Glutamatergic neuron (in vitro differentiated cells): ENCODE measurements around the gene AK8. TPM values are rescaled to one million over a fixed set of nuclear protein-coding genes. Genes with fewer than 3 reads are reported as not detected.

Experiments
- DNase-seq: peaks from one replicate; pipeline ENCODE4 v3.0.0; 2022
- H3K27ac Mint-ChIP-seq: one replicate; pipeline ENCODE4 v1.8.0; 2020; ENCODE audit warnings: mild to moderate bottlenecking, mixed read lengths, inconsistent platforms; ENCODE audit not compliant: unreplicated experiment
- H3K27me3 Mint-ChIP-seq: one replicate; pipeline ENCODE4 v1.8.0; 2020; ENCODE audit warnings: mild to moderate bottlenecking, moderate library complexity, mixed read lengths, inconsistent platforms; ENCODE audit not compliant: unreplicated experiment
- H3K36me3 Mint-ChIP-seq: one replicate; pipeline ENCODE4 v1.8.0; 2020; ENCODE audit warnings: mild to moderate bottlenecking, mixed read lengths, inconsistent platforms; ENCODE audit not compliant: unreplicated experiment
- H3K4me1 Mint-ChIP-seq: one replicate; pipeline ENCODE4 v1.8.0; 2020; ENCODE audit warnings: mild to moderate bottlenecking, low read depth, mixed read lengths, inconsistent platforms; ENCODE audit not compliant: unreplicated experiment
- H3K4me3 Mint-ChIP-seq: one replicate; pipeline ENCODE4 v1.8.0; 2020; ENCODE audit warnings: mild to moderate bottlenecking, mixed read lengths, inconsistent platforms; ENCODE audit not compliant: unreplicated experiment
- H3K9me3 Mint-ChIP-seq: one replicate; pipeline ENCODE4 v1.8.0; 2020; ENCODE audit warnings: mild to moderate bottlenecking, moderate library complexity, mixed read lengths, inconsistent platforms; ENCODE audit not compliant: unreplicated experiment
- CTCF ChIP-seq: fragments of 200-600 bp; sonication (generic); IDR thresholded peaks from one replicate; pipeline ENCODE4 v1.5.0; 2021; ENCODE audit not compliant: partially characterized antibody, unreplicated experiment
- total RNA-seq: library from RNA; stranded (reverse); fragmentation: NEBNext Ultra II Directional; extraction: Animal tissue kit (Norgen Biotek cat#: 25700); gene quantifications from one replicate; pipeline ENCODE4 v1.2.1, GENCODE V29; 2021; ENCODE audit not compliant: unreplicated experiment

AK8 gene
- total RNA-seq, 1 donor from 2014 or later = 0.44 TPM

GRCh38 chr9:132768932-132769905 is 108.9 kb downstream of the AK8 start:
- Mint-ChIP-seq H3K36me3 (peaks cover 18% of the 10 kb centered on the region), H3K4me3 (peak overlapping the region; percentile 95), H3K27ac (peak overlapping the region; percentile 59), H3K27me3 (peaks cover 7% of the 10 kb centered on the region), H3K9me3 (peaks cover 11% of the 10 kb centered on the region), H3K4me1 (peaks cover 3% of the 10 kb centered on the region)
- peak; percentile 54 for DNase-seq
- peak; percentile 72 for TF ChIP-seq CTCF

- Mint-ChIP-seq H3K4me3 (no peak overlapping the region), H3K4me1 (no peaks in the 10 kb centered on the region), H3K9me3 (peaks cover 1% of the 10 kb centered on the region), H3K27ac (no peak overlapping the region), H3K36me3 (no peaks in the 10 kb centered on the region), H3K27me3 (no peaks in the 10 kb centered on the region)
- no peak for DNase-seq
- TF ChIP-seq CTCF = no peak
These were observed 114.5 kb downstream of the AK8 start for GRCh38 chr9:132763574-132763973.

- Mint-ChIP-seq H3K4me3 (no peak overlapping the region), H3K27me3 (no peaks in the 10 kb centered on the region)
- DNase-seq = no peak
These were observed 115.2 kb downstream of the AK8 start for GRCh38 chr9:132762896-132763295.

GRCh38 chr9:132761602-132762001 is 116.5 kb downstream of the AK8 start:
- H3K27ac Mint-ChIP-seq = no peak overlapping the region
- peaks cover 1% of the 10 kb centered on the region for H3K9me3 Mint-ChIP-seq
- H3K4me3 Mint-ChIP-seq = no peak overlapping the region
- no peak for DNase-seq
- no peaks in the 10 kb centered on the region for H3K4me1 Mint-ChIP-seq
- H3K36me3 Mint-ChIP-seq = no peaks in the 10 kb centered on the region
- no peak for TF ChIP-seq CTCF
- H3K27me3 Mint-ChIP-seq = no peaks in the 10 kb centered on the region

More at GRCh38 chr9:132762896-132763295, 115.2 kb downstream of the AK8 start:
- Mint-ChIP-seq H3K9me3 (peaks cover 1% of the 10 kb centered on the region), H3K27ac (no peak overlapping the region), H3K4me1 (no peaks in the 10 kb centered on the region), H3K36me3 (no peaks in the 10 kb centered on the region)
- no peak for TF ChIP-seq CTCF

GRCh38 chr9:132760057-132760456 is 118.0 kb downstream of the AK8 start:
- no peak for DNase-seq
- Mint-ChIP-seq H3K27ac (no peak overlapping the region), H3K36me3 (no peaks in the 10 kb centered on the region), H3K9me3 (peaks cover 1% of the 10 kb centered on the region), H3K4me1 (no peaks in the 10 kb centered on the region), H3K27me3 (no peaks in the 10 kb centered on the region), H3K4me3 (no peak overlapping the region)
- TF ChIP-seq CTCF = no peak
